ENCODE results near the gene ATF4.
A peak's percentile ranks its signal among the peaks of the same experiment; 100 is the strongest.

Gene ATF4, protein sequence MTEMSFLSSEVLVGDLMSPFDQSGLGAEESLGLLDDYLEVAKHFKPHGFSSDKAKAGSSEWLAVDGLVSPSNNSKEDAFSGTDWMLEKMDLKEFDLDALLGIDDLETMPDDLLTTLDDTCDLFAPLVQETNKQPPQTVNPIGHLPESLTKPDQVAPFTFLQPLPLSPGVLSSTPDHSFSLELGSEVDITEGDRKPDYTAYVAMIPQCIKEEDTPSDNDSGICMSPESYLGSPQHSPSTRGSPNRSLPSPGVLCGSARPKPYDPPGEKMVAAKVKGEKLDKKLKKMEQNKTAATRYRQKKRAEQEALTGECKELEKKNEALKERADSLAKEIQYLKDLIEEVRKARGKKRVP

DNA sequence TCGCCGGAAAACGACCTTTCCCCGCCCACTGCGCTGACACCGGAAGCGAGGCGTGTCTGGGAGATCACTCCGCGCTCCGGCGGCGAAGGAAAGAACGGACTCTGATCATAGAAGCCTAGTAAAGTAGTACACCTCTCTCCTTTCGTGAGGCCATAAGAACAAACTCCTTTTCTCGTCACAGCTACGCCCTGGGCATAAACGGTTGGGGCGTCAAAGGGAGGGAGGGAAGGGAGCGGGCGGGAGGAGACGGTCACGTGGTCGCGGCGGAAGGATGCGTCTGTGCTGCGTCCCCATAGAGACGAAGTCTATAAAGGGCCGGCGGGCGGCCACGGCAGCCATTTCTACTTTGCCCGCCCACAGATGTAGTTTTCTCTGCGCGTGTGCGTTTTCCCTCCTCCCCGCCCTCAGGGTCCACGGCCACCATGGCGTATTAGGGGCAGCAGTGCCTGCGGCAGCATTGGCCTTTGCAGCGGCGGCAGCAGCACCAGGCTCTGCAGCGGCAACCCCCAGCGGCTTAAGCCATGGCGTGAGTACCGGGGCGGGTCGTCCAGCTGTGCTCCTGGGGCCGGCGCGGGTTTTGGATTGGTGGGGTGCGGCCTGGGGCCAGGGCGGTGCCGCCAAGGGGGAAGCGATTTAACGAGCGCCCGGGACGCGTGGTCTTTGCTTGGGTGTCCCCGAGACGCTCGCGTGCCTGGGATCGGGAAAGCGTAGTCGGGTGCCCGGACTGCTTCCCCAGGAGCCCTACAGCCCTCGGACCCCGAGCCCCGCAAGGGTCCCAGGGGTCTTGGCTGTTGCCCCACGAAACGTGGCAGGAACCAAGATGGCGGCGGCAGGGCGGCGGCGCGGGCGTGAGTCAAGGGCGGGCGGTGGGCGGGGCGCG, at the start of gene ATF4:
Gene ATF4 (plus strand): TSS at position 337 of the 880 bp plus-strand sequence. CDS start 884 bp downstream, outside the sequence.
- DNase-seq, result peak; percentile 82 to 95

DNA sequence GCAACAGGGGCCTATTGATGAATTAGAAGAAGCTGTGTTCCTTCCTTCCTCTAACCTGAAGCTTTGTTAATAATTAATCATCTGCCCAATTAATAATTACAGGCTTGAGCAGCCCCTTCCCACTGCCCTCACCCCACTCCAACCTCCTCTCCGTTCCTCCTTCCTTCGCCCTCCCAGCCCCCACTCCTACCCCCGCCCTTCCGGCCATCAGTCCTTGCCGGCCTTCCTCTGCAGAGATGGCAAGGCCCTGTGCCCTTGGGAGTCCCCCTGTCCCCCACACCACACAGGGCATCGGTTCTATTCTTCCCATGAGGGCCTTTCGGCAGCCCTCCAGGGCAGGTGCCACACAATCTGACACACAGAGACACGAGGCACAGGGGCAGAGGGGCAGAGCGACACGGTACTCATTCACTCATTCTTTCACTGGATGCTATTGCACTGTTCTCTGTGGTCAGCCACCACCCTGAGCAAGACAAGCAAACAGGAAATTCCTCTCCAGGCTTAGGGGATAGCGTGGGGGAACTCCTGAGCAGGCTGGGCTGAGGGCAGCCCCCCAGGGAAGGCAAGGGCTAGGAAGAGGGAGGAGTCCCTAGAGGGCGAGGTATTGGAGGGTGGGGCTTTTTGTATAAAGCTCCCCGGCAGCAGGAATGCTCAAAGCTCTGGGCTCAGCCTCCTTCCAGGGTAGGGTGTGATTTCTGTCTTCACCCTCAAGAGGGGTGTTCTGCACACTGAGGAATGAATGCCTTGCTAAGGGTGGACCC, 48.8 kb upstream of the ATF4 start:
- DNase-seq, result no peak

DNA sequence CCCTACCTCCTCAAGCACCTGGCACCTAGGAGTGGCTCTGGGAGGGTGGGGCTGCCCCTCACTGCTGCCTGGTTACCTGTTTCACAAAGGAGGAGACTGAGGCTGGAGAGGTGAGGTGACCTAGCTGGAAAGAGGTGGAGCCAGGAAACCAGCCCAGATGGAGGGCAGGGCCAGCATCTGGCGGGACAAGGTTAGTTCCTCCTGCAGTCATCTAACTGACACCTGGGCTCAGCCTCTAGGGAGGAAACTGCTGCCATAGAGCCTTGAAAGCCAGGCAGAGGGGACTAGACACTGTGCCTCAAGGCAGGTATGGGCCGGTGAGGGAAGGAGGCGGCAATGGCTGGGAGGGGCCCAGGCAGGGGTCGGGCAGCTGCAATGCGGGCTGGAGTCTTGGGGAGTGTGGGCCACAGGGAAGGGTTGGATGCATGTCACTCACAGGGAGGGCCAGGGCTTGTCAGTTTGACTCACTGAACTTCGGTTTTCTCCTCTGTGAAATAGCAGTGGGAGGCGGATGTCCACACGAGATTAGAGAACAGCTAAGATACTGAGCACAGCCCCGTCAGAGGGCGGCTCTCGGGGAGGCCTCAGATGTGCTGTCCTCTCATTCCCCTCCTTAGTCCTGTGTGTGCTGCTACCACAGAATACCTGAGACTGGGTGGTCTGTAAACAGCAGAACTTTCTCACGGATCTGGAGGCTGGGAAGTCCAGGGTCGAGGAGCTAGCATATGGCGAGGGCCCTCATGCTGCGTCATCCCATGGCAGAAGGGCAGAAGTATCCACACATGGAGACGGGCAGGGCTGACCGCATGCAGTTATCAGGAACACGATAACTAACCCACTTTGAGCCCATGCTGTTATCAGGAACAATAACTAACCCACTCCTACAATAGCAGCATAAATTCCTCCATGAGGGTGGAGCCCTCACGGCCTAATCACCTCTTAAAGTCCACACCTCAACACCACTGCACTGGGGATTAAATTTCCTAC, 47.5 kb upstream of the ATF4 start:
- no peak for DNase-seq

DNA sequence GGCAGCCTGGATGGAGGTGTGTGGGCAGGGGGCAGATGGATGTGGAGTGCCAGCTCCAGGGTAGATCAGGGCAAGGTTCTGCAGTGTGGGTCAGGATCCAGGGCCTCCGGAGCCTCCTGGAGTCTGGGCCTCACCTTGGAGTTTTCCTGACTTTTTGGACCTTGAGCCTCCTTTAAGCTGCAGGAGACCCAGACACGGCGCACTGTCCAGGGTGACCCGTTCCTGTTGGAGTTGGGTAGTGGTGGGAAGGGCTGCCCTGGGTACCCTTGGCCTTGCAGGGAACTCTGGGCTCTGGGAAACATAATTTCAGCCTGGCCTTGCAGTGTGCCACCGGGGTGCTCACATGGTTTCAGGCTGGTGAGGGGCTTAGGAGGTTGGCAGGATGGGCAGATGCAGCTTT, 46.5 kb upstream of the ATF4 start:
- no peak for DNase-seq

DNA sequence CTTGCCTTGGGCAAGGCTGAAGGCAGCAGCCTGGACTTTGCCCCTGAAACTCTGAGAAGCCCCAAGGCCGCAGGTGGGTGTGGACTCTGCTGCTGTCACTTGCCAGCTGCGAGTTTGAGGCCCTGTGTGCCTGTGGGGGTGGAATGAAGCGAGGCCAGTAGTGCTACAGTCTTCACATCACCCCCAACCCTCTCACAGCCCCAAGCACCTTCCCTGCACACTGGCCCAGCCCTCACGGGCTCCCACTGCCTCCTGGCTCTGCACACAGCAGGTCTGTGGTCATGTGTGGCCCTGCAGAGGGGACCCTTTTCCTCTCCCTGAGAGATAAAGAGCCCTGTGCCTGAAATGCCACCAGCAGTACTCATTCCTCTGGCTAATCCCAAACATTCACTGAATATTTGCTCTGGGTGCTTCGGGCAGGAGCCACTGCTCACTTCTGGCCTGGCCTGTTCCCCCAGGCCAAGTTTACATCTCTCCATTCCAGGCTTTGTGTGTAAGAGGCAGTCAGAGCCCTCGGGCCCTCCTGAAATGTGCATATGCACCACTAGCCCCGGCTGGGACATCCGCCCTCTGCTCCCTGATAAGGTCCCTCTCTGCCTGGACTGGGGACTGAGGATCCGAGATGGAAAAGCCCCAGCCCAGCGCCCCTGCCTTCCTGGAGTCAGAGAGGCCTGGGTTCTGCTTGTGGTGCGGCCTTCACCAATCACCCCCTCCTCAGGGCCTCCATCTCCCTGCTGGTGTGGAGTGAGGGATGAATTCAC, 45.8 kb upstream of the ATF4 start:
- DNase-seq, result no peak

DNA sequence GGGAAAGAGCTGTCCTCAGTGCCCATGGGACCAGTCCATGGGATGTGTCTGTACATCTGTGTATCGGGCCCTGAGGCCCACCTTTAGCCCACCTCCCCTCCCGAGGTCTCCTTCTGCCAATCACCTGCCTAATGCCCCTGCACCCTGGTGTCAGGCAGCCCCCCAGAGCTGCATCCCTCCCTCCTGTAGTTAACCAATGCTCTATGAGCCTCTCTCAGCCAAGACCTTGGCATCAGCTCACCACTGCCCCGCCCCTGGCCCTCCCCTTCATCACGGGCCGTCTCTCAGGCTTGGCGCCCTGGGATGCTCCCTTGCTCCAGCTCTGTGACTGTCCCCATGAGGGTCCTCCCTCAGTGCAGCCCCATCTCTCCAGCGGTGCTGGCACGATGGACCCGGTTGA, 45.0 kb upstream of the ATF4 start:
- no peak for DNase-seq

DNA sequence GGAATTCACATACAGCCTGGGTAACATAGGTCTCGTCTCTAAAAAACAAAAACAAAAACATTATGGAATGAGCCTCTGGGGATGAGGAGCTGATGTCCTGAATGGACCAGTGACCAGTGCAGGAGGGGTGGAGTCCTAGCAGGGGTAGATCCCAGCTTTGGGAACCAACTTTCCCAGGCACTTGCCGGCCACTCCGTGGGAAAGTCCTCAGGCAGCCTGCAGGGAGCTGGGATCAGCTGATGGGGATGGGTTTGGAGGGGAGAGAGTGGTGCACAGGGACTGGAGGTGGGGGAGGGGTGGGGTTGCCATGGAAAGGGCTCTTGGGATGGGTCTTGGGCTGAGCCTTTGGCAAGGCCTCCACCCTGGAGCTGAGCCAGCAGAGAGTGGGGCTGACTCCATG, 44.5 kb upstream of the ATF4 start:
- peak in 1 of 2 experiments; percentile 17 for DNase-seq

DNA sequence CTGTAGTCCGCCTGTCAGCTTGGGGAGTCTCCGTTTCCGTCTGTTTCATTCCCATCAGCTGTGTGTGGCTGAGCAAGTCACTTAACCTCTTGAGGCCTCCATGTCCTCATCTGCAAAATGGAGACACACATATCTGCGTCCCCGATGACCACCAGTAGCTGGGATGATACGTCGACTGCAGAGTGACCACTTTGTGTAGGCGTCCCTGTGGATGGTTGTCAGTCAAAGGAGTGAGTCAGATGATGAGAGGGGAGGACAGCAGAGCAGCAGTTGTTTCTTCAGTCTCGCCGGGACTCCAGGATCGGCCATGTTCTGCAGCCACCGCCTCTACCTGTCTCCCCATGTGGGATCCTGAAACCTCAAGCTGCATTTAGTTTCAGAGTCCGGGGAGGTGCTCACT, 43.7 kb upstream of the ATF4 start:
- DNase-seq, result no peak

DNA sequence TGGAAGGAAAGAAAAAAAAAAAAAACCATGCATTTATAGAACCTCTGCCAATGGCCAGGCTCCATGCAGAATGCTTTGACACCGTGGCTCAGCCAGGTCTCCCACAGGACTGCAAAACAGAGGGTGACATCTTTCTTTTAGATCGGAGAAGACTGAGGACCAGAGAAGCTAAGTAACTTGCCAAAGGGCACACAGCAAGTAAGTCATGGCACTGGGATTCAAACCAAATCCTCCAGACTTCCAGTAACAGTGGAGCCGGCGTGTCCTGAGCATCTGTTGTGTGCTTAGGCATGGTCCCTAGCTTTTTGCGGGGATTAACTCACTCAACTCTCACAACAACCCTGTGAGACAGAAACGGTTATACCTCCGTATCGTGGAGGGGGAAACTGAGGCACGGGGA, 42.8 kb upstream of the ATF4 start:
- no peak for DNase-seq

DNA sequence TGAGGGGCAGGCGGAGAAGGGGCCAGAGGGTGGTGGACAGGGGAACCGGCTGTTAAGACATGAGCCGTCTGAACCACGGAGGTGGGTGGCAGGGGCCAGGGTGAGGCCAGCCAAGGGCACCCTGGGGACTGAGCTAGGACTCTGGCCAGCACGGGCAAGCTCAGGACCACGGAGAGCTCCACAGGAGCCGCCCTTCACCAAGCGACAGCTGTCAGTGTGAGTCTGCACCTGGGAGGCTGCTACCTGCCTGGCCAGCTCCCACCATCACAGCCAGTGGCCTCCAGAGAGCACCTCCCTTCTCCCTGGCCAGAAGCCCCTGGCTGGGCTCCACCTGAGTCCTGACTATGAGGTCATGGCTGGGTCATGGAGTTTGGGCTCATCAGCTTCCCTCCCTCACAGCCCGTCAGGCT, 41.9 kb upstream of the ATF4 start:
- DNase-seq, result no peak

DNA sequence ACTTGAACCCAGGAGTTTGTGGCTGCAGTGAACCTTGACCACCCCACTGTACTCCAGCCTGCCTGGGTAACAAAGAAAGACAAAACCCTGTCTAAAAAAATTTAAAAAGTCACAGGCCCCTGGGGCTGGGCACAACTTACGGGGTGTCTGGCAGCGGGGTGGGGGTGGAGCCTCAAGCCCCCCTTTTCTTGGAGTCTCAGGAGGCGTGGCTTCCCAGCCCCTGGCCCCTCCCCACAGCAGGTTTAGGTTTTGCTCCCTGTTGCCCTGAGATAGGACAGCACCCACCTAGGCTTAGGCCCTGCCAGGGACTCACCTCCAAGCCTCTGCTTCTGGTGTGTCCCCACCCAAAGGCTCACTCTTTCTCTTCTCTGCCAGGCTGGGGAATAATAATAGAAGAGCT, 41.1 kb upstream of the ATF4 start:
- no peak for DNase-seq

DNA sequence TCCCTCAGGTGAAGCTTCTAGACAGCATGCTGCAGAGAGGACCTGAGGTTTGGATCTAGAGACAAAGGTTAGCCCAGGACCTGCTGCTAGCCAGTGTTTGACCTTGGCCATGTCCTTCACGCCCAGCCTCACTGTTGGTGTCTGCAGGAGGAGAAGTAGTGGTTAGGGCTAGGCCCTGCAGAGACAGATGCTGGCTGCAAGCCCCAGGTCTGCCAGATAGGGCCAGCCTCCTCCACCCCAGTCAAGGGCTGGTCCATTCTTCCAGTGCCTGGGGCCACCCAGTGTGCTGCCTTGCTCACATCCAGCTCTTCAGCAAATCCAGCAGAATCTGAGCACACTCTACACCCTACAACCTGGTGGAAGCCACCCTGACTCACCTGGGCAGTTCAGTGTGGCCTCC, 39.8 kb upstream of the ATF4 start:
- DNase-seq, result no peak

DNA sequence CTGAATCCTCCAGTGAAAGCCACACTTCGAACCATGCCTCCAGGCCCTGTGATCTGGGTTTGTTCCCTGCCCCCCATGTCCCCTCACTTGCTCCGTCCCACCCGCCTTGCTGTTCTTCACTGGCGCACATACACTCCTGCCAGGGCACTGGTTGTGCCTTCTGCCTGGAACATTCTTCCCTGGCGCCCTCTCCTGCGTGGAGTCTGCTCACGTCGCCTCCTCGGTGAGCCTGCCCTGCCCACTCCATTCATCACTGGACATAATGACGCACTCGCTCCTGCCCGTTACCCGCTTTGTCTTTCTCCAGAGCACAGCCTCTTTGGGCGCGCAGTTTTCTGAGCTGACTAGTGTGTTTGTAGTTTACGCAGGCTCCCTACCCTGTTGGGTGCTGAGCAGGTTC, 39.3 kb upstream of the ATF4 start:
- DNase-seq, result no peak

DNA sequence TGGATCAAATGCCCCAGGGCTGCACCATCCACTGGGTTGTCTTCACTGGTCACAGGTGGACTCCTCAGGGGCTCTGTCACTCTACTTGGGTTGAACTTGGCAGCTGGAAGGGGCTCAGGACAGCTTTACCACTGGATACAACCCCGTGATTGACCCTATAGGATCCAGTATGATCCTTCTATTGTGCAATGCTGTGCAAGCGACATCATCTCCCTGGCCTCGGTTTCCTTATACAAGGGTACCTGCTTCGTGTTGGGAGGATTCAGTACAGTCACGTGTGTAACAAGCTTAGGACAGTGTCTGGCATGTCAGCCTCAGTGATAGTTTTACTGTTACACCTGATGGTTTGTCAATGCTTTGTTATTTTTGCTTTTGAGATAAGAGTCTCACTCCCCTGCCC, 38.8 kb upstream of the ATF4 start:
- DNase-seq, result no peak

DNA sequence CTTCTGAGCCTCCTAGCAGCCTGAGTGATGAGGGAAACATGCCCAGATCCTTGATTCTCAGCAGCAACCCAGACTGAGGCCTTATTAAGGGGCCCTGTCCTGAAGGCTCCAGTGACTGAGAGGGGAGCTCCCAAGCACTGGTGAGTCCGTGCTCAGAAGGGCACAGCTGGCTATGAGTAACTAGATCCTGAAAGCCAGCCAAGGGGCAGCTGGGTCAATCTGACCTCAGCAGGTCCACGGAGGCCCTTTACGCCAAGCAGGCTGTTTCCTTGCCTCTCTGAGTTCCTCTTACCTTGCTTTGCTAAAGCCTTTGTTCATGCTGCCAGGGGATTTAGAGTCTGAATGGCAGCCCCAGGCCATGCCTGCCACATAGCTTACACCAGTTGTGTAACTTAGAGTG, 37.6 kb upstream of the ATF4 start:
- DNase-seq, result no peak

DNA sequence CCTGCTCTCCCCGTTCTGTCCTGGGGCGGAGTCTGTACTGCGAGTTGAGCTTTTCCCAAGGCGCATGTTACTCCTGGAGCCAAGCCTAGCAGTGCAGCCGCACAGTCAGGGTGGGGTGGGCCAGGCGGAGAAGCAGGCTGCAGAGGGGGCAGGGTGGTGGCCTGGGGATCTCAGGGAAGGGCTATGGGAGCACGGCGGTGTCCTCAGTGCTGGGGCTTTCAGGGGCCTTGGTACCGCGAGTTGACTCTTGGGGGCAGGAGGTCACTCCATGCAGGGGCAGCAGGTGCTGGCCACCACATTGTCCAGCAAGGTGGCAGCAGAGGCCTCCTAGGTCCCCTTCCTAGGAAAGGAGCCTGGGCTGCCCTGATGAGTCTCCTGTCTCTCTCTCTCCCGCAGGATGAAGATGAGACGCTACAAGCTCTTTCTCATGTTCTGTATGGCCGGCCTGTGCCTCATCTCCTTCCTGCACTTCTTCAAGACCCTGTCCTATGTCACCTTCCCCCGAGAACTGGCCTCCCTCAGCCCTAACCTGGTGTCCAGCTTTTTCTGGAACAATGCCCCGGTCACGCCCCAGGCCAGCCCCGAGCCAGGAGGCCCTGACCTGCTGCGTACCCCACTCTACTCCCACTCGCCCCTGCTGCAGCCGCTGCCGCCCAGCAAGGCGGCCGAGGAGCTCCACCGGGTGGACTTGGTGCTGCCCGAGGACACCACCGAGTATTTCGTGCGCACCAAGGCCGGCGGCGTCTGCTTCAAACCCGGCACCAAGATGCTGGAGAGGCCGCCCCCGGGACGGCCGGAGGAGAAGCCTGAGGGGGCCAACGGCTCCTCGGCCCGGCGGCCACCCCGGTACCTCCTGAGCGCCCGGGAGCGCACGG, 33.2 kb upstream of the ATF4 start:
- DNase-seq, result no peak

DNA sequence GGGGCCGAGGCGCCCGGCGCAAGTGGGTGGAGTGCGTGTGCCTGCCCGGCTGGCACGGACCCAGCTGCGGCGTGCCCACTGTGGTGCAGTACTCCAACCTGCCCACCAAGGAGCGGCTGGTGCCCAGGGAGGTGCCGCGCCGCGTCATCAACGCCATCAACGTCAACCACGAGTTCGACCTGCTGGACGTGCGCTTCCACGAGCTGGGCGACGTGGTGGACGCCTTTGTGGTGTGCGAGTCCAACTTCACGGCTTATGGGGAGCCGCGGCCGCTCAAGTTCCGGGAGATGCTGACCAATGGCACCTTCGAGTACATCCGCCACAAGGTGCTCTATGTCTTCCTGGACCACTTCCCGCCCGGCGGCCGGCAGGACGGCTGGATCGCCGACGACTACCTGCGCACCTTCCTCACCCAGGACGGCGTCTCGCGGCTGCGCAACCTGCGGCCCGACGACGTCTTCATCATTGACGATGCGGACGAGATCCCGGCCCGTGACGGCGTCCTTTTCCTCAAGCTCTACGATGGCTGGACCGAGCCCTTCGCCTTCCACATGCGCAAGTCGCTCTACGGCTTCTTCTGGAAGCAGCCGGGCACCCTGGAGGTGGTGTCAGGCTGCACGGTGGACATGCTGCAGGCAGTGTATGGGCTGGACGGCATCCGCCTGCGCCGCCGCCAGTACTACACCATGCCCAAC, 32.4 kb upstream of the ATF4 start:
- DNase-seq, result no peak

DNA sequence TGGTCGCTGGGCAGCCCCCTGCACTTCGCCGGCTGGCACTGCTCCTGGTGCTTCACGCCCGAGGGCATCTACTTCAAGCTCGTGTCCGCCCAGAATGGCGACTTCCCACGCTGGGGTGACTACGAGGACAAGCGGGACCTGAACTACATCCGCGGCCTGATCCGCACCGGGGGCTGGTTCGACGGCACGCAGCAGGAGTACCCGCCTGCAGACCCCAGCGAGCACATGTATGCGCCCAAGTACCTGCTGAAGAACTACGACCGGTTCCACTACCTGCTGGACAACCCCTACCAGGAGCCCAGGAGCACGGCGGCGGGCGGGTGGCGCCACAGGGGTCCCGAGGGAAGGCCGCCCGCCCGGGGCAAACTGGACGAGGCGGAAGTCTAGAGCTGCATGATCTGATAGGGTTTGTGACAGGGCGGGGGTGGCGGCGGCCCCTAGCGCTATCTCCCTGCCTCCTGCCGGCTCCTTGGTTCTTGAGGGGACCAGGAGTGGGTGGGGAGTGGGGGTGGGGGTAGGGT, 31.7 kb upstream of the ATF4 start:
- no peak for DNase-seq

Measured in NCI-H446 (cell line).